HepG2 (cell line): ENCODE results near the gene KLC4. TPM values are rescaled to one million over a fixed set of nuclear protein-coding genes. Genes with fewer than 3 reads are reported as not detected.

Experiments
- HNF4G ChIP-seq, 2 experiments: sonication (generic) in 1 of 2; formaldehyde crosslinking in 1 of 2; IDR thresholded peaks; 2 replicates each; pipeline versions ENCODE4 v1.4.0 to v1.6.1; 2011 to 2020; ENCODE audit warnings: borderline replicate concordance in 2 of 2, low read depth in 2 of 2, mild to moderate bottlenecking in 2 of 2, low read length in 1 of 2, missing genetic modification reagents in 1 of 2, moderate library complexity in 1 of 2
- HNRNPUL1 ChIP-seq: fragments of 200-400 bp; formaldehyde crosslinking; IDR thresholded peaks from 2 replicates; pipeline ENCODE4 v1.6.1; 2017; ENCODE audit warnings: low read depth, mild to moderate bottlenecking, low read length, moderate library complexity
- KDM5B ChIP-seq: sonication (generic); formaldehyde crosslinking; IDR thresholded peaks from 2 replicates; pipeline ENCODE4 v1.4.0; 2020; ENCODE audit warnings: missing genetic modification reagents, mild to moderate bottlenecking, borderline replicate concordance
- MXD4 ChIP-seq: IDR thresholded peaks from 2 replicates; pipeline ENCODE4 v1.6.1; 2016; ENCODE audit warnings: mild to moderate bottlenecking, missing biosample characterization, missing genetic modification reagents
- NONO ChIP-seq, 2 experiments: fragments of 450-650 bp in 1 of 2; sonication (generic) in 1 of 2; formaldehyde crosslinking in 1 of 2; IDR thresholded peaks in 1 of 2; conservative IDR thresholded peaks in 1 of 2; 2 replicates each; pipeline versions ENCODE4 v1.6.1 to v1.8.0; 2017 to 2022; ENCODE audit warnings: mild to moderate bottlenecking in 1 of 2, missing genetic modification reagents in 1 of 2, moderate library complexity in 1 of 2
- POLR2A ChIP-seq, 2 experiments: IDR thresholded peaks; 2 replicates each; pipeline ENCODE4 v1.6.1; 2011; ENCODE audit warnings: low read depth in 2 of 2, low read length in 2 of 2, mild to moderate bottlenecking in 1 of 2, moderate library complexity in 1 of 2; ENCODE audit not compliant: insufficient read depth in 1 of 2
- POLR2G ChIP-seq: fragments of 200-400 bp; formaldehyde crosslinking; IDR thresholded peaks from 2 replicates; pipeline ENCODE4 v1.6.1; 2018; ENCODE audit warnings: mild to moderate bottlenecking, low read depth, low read length, moderate library complexity
- SAP130 ChIP-seq: IDR thresholded peaks from 2 replicates; pipeline ENCODE4 v1.6.1; 2016; ENCODE audit warnings: low read depth
- SIN3B ChIP-seq: fragments of 150-350 bp; IDR thresholded peaks from 2 replicates; pipeline ENCODE4 v1.6.1; 2014; ENCODE audit warnings: low read length
- TEAD3 ChIP-seq: optimal IDR thresholded peaks from 2 replicates; pipeline ENCODE3; 2016; ENCODE audit warnings: borderline replicate concordance
- ZFX ChIP-seq: sonication (generic); formaldehyde crosslinking; IDR thresholded peaks from 2 replicates; pipeline ENCODE4 v1.4.0; 2020; ENCODE audit warnings: mild to moderate bottlenecking, low read depth, missing genetic modification reagents, moderate library complexity
- ZMYM3 ChIP-seq: sonication (generic); formaldehyde crosslinking; IDR thresholded peaks from 2 replicates; pipeline ENCODE4 v1.5.1; 2020; ENCODE audit warnings: mild to moderate bottlenecking, missing genetic modification reagents
- ZNF205 ChIP-seq: IDR thresholded peaks from 2 replicates; pipeline ENCODE4 v1.6.1; 2018; ENCODE audit warnings: missing biosample characterization, missing genetic modification reagents
- ZNF263 ChIP-seq: sonication (generic); formaldehyde crosslinking; IDR thresholded peaks from 2 replicates; pipeline ENCODE4 v1.4.0; 2020; ENCODE audit warnings: missing genetic modification reagents
- ZNF292 ChIP-seq: sonication (generic); formaldehyde crosslinking; IDR thresholded peaks from 2 replicates; pipeline ENCODE4 v1.8.1; 2022; ENCODE audit warnings: mild to moderate bottlenecking, low read depth, missing genetic modification reagents, borderline replicate concordance
- ZNF331 ChIP-seq: sonication (generic); formaldehyde crosslinking; IDR thresholded peaks from 2 replicates; pipeline ENCODE4 v1.4.0; 2020; ENCODE audit warnings: missing genetic modification reagents
- ZNF768 ChIP-seq: sonication (generic); formaldehyde crosslinking; IDR thresholded peaks from 2 replicates; pipeline ENCODE4 v1.4.0; 2020; ENCODE audit warnings: missing genetic modification reagents
- polyA plus RNA-seq, 8 experiments: library from polyadenylated mRNA; depleted of rRNA in 3 of 8; stranded (reverse) in 7 of 8; unstranded in 1 of 8; fragments of >200 nt; fragmentation: Illumina TruSeq in 4 of 8; extraction: Trizol in 4 of 8; gene quantifications; 2 replicates each; pipeline versions ENCODE4 v1.2.1 to v1.2.3, GENCODE V29; 2011 to 2016; ENCODE audit warnings: low read depth in 4 of 8, missing spikeins in 1 of 8, mixed read lengths in 1 of 8; ENCODE audit not compliant: insufficient read depth in 1 of 8
- total RNA-seq, 5 experiments: library from RNA; depleted of rRNA; stranded (reverse); fragments of >200 nt; fragmentation: Illumina TruSeq; extraction: Trizol; gene quantifications; 2 replicates each; pipeline ENCODE4 v1.2.3, GENCODE V29; 2016; ENCODE audit warnings: low read depth in 1 of 5
- TF ChIP-seq, protein P1 (sequence below): IDR thresholded peaks from 2 replicates; pipeline ENCODE4 v1.6.1; 2016; ENCODE audit warnings: low read depth, control low read depth
- TF ChIP-seq, protein P2 (sequence below): sonication (generic); formaldehyde crosslinking; conservative IDR thresholded peaks from 2 replicates; pipeline ENCODE4 v1.4.0; 2020; ENCODE audit warnings: mild to moderate bottlenecking, missing genetic modification reagents, moderate library complexity
- TF ChIP-seq, protein P3 (sequence below): sonication (generic); formaldehyde crosslinking; IDR thresholded peaks from 2 replicates; pipeline ENCODE4 v1.9.0; 2022; ENCODE audit warnings: missing genetic modification reagents, mild to moderate bottlenecking, borderline replicate concordance
- TF ChIP-seq, protein P4 (sequence below): sonication (generic); formaldehyde crosslinking; IDR thresholded peaks from 2 replicates; pipeline ENCODE4 v1.4.0; 2020; ENCODE audit warnings: mild to moderate bottlenecking, missing genetic modification reagents

Gene KLC4
- total and polyA plus RNA-seq, 2 of the 13 experiments (the other 11 are each of a cell fraction or from before 2014, with no cell fraction given): 45.4 to 70.4 TPM

DNA sequence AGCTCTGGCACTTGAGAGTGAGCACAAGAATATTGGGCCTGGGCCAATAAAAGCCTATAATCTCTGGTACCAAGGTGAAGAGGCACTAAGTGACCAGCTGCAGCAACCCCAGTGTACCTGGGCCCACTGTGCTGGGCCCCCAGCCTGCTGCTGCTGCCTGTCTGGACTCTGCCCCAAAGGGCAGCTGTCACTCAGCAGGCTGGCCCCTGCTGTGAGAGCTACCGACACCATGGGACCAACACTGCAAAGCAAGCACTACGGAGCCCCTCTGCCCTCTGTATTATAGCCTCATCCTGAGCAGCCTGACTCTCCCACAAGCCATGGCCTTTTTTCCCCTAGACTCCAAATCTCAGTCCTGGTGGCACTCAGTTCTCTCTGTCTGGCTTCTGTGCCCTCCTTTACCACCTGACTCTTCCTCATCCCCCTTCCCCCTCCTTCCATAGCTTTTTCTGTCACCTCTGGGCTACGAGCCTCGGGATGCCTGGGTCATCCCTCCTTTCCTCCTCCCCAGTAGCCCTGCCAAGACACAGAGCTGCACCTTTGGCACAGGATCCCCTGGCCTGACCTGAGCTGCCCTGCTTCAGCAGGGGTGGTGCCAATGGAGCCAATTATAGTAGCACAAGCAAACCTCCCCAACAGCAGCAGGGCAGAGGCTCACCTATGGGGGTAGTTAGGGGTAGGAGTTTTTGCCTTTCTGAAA is 23.8 kb upstream of the KLC4 start (continued):
- TF ChIP-seq, protein P1, sequence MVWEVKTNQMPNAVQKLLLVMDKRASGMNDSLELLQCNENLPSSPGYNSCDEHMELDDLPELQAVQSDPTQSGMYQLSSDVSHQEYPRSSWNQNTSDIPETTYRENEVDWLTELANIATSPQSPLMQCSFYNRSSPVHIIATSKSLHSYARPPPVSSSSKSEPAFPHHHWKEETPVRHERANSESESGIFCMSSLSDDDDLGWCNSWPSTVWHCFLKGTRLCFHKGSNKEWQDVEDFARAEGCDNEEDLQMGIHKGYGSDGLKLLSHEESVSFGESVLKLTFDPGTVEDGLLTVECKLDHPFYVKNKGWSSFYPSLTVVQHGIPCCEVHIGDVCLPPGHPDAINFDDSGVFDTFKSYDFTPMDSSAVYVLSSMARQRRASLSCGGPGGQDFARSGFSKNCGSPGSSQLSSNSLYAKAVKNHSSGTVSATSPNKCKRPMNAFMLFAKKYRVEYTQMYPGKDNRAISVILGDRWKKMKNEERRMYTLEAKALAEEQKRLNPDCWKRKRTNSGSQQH (CRISPR knock-in tag): no peak
- TF ChIP-seq, protein P2, sequence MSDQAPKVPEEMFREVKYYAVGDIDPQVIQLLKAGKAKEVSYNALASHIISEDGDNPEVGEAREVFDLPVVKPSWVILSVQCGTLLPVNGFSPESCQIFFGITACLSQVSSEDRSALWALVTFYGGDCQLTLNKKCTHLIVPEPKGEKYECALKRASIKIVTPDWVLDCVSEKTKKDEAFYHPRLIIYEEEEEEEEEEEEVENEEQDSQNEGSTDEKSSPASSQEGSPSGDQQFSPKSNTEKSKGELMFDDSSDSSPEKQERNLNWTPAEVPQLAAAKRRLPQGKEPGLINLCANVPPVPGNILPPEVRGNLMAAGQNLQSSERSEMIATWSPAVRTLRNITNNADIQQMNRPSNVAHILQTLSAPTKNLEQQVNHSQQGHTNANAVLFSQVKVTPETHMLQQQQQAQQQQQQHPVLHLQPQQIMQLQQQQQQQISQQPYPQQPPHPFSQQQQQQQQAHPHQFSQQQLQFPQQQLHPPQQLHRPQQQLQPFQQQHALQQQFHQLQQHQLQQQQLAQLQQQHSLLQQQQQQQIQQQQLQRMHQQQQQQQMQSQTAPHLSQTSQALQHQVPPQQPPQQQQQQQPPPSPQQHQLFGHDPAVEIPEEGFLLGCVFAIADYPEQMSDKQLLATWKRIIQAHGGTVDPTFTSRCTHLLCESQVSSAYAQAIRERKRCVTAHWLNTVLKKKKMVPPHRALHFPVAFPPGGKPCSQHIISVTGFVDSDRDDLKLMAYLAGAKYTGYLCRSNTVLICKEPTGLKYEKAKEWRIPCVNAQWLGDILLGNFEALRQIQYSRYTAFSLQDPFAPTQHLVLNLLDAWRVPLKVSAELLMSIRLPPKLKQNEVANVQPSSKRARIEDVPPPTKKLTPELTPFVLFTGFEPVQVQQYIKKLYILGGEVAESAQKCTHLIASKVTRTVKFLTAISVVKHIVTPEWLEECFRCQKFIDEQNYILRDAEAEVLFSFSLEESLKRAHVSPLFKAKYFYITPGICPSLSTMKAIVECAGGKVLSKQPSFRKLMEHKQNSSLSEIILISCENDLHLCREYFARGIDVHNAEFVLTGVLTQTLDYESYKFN (CRISPR knock-in tag): peak; percentile 48
- no peak for TF ChIP-seq SIN3B
- TF ChIP-seq ZNF292 (CRISPR knock-in tag): peak; percentile 46; the same call in 1 of the 2 replicates
- TF ChIP-seq ZNF768 (CRISPR knock-in tag): peak; percentile 67; the same call in 1 of the 2 replicates
- peak; percentile 60; the same call in 1 of the 2 replicates for TF ChIP-seq ZMYM3
- 0 out of 2 replicates have a peak, but pooled peaks have one; percentile 27 for TF ChIP-seq MXD4 (CRISPR knock-in tag)
- peak; percentile 27 for TF ChIP-seq TEAD3 (CRISPR knock-in tag)
- no peak for TF ChIP-seq HNRNPUL1
- TF ChIP-seq KDM5B (CRISPR knock-in tag): 0 out of 2 replicates have a peak, but pooled peaks have one; percentile 10
- peak; percentile 47; the same call in 1 of the 2 replicates for TF ChIP-seq POLR2G
- TF ChIP-seq ZNF205: 0 out of 2 replicates have a peak, but pooled peaks have one; percentile 24
- TF ChIP-seq ZNF331 (CRISPR knock-in tag): 0 out of 2 replicates have a peak, but pooled peaks have one; percentile 28
- TF ChIP-seq SAP130 (CRISPR knock-in tag): peak; percentile 48; the same call in 1 of the 2 replicates
- peak; percentile 76 for TF ChIP-seq HNF4G (IDR thresholded peaks at IDR 0.05; ENCODE audit: borderline replicate concordance, low read depth, low read length)
- TF ChIP-seq HNF4G (CRISPR knock-in tag; IDR thresholded peaks at IDR 0.05; ENCODE audit: borderline replicate concordance, low read depth): no peak
- no peak for TF ChIP-seq NONO (IDR thresholded peaks at IDR 0.05)
- TF ChIP-seq NONO (CRISPR knock-in tag; conservative IDR thresholded peaks at IDR 0.05): peak; percentile 38; the same call in 1 of the 2 replicates
- TF ChIP-seq POLR2A (IDR thresholded peaks at IDR 0.05; ENCODE audit: insufficient read depth in 1 of 2, low read depth in 2 of 2, low read length in 2 of 2): peak in 1 of 2 experiments; percentile 16; a peak in 1 of 4 replicates
- TF ChIP-seq ZFX: 0 out of 2 replicates have a peak, but pooled peaks have one; percentile 33
- 0 out of 2 replicates have a peak, but pooled peaks have one; percentile 23 for TF ChIP-seq ZNF263 (CRISPR knock-in tag)
- TF ChIP-seq, protein P3, sequence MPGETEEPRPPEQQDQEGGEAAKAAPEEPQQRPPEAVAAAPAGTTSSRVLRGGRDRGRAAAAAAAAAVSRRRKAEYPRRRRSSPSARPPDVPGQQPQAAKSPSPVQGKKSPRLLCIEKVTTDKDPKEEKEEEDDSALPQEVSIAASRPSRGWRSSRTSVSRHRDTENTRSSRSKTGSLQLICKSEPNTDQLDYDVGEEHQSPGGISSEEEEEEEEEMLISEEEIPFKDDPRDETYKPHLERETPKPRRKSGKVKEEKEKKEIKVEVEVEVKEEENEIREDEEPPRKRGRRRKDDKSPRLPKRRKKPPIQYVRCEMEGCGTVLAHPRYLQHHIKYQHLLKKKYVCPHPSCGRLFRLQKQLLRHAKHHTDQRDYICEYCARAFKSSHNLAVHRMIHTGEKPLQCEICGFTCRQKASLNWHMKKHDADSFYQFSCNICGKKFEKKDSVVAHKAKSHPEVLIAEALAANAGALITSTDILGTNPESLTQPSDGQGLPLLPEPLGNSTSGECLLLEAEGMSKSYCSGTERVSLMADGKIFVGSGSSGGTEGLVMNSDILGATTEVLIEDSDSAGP (CRISPR knock-in tag): peak; percentile 24; the same call in 1 of the 2 replicates
- TF ChIP-seq, protein P4, sequence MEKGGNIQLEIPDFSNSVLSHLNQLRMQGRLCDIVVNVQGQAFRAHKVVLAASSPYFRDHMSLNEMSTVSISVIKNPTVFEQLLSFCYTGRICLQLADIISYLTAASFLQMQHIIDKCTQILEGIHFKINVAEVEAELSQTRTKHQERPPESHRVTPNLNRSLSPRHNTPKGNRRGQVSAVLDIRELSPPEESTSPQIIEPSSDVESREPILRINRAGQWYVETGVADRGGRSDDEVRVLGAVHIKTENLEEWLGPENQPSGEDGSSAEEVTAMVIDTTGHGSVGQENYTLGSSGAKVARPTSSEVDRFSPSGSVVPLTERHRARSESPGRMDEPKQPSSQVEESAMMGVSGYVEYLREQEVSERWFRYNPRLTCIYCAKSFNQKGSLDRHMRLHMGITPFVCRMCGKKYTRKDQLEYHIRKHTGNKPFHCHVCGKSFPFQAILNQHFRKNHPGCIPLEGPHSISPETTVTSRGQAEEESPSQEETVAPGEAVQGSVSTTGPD (CRISPR knock-in tag): no peak
